ENCODE measurements around the gene LRRC15.

The LRRC15 gene

DNA sequence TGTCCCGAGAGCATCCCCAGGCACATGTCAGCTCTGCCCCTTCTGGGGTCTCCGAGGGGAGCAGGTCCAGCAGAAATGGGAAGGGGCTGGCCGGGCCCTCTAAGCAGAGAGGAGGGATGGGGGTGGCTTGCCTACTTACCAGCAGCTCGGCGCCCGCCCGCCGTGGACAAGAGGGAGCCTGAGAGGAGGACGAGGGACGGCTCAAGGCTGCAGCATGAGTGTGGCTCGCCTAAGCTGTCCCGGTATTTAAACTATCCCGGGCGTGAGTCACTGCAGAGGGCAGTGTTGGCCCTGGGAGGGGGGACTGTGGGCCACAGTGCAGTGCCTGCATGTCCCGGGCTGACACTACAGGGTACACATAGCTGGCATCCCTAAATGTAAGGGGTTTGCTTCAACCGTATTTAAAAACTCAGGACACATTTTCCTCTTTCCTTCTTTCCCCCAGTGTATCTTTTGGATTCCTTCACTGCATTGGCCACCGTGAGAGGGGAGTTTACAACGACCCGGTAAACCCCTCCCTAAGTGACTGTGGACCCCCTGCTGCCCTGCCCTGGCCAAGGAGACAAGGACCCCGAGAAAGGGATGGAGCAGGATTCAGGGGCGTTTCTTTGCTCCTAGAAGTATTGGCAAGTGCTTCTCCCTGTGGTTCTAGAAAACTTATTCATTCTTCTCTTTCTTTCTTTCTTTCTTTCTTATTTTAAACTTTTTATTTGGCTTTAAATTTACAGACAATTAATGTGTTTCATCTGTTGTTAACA is at the start of gene LRRC15:
Gene LRRC15, minus strand, starts transcription at position 222 of the 758 bp plus-strand sequence. CDS start 8,700 bp downstream, outside the sequence.
- DNase-seq (ENCODE audit: extremely low spot score) = no peak
- TF ChIP-seq SUZ12 (IDR thresholded peaks at IDR 0.05) = no peak
- no peak for TF ChIP-seq FOXK2 (IDR thresholded peaks at IDR 0.05)
- no peak for TF ChIP-seq TARDBP (IDR thresholded peaks at IDR 0.05)
- no peak for TF ChIP-seq SP1 (IDR thresholded peaks at IDR 0.05)
- no peak for TF ChIP-seq BHLHE40 (IDR thresholded peaks at IDR 0.05; ENCODE audit: borderline replicate concordance)
- TF ChIP-seq FOXA1 (IDR thresholded peaks at IDR 0.05) = no peak
- TF ChIP-seq ARNT (IDR thresholded peaks at IDR 0.05) = no peak
- no peak for TF ChIP-seq LEF1 (IDR thresholded peaks at IDR 0.05; ENCODE audit: borderline replicate concordance)
- no peak for TF ChIP-seq FOXM1 (IDR thresholded peaks at IDR 0.05; ENCODE audit: borderline replicate concordance)
- no peak for TF ChIP-seq CTBP1 (IDR thresholded peaks at IDR 0.05; ENCODE audit: borderline replicate concordance)
- TF ChIP-seq ZNF384 (IDR thresholded peaks at IDR 0.05) = no peak
- TF ChIP-seq, protein P1, sequence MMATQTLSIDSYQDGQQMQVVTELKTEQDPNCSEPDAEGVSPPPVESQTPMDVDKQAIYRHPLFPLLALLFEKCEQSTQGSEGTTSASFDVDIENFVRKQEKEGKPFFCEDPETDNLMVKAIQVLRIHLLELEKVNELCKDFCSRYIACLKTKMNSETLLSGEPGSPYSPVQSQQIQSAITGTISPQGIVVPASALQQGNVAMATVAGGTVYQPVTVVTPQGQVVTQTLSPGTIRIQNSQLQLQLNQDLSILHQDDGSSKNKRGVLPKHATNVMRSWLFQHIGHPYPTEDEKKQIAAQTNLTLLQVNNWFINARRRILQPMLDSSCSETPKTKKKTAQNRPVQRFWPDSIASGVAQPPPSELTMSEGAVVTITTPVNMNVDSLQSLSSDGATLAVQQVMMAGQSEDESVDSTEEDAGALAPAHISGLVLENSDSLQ (IDR thresholded peaks at IDR 0.05) = no peak
- TF ChIP-seq NFRKB (IDR thresholded peaks at IDR 0.05) = no peak
- TF ChIP-seq ELF4 (IDR thresholded peaks at IDR 0.05) = no peak
- POLR2A ChIA-PET = no interaction called here
- CTCF ChIA-PET = no interaction called here

DNA sequence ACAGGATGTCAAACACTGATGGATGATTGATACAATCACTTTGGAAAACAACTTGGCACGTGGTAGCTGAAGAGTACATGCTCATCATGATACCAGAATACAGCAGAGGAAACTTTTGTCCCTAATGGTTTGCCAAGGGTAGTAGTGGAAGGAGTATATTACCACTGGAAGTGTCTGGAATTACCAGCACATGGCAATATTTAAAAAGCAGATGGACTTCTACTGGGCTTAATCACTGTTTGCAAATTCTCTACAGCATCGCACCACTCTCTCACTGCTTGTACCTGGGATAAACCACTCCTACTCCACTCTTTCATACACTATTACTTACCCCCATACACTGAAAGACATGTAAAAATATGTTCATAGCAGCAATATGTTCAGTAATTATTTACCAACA is 49.1 kb upstream of the LRRC15 start:
- no peak for TF ChIP-seq FOXA1 (IDR thresholded peaks at IDR 0.05)
- TF ChIP-seq NFRKB (IDR thresholded peaks at IDR 0.05) = no peak
- no peak for DNase-seq (ENCODE audit: extremely low spot score)
- POLR2A ChIA-PET = no interaction called here
- CTCF ChIA-PET = no interaction called here

DNA sequence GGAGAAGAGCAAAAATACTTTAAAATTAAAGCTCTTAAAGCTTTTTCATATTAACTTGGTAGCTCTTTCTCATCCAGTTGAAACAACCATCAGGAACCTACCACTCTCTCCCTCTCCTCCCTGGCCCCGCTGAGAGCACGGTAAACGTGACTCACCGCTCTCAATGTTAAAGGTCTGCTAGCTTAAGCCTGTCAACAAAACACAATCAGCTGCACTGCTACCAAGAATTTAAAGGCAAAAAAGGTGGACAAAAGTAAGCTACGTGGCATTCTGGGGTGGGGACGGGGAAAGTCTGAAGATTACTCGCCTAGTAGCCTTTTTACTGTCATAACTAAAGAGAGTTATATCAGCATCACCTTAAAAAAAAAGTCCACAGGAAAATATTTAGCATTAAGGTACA is 37.9 kb upstream of the LRRC15 start:
- ChIA-PET POLR2A (no interaction called here), CTCF (interaction anchor here (0.6 to 0.7 kb wide), 3 partner anchors 58 to 158 kb away, joined by 3 read pairs; no protein-coding TSS in a partner anchor)
- TF ChIP-seq SP1 (IDR thresholded peaks at IDR 0.05) = no peak
- no peak for TF ChIP-seq ZNF384 (IDR thresholded peaks at IDR 0.05)
- no peak for TF ChIP-seq L3MBTL2 (conservative IDR thresholded peaks at IDR 0.05)
- TF ChIP-seq FOXM1 (IDR thresholded peaks at IDR 0.05; ENCODE audit: borderline replicate concordance) = no peak
- no peak for TF ChIP-seq FOXA1 (IDR thresholded peaks at IDR 0.05)
- TF ChIP-seq CTBP1 (IDR thresholded peaks at IDR 0.05; ENCODE audit: borderline replicate concordance) = no peak
- no peak for TF ChIP-seq LEF1 (IDR thresholded peaks at IDR 0.05; ENCODE audit: borderline replicate concordance)
- TF ChIP-seq ELF4 (IDR thresholded peaks at IDR 0.05) = no peak
- TF ChIP-seq ARNT (IDR thresholded peaks at IDR 0.05) = no peak
- no peak for TF ChIP-seq FOXK2 (IDR thresholded peaks at IDR 0.05)
- DNase-seq (ENCODE audit: extremely low spot score) = no peak

DNA sequence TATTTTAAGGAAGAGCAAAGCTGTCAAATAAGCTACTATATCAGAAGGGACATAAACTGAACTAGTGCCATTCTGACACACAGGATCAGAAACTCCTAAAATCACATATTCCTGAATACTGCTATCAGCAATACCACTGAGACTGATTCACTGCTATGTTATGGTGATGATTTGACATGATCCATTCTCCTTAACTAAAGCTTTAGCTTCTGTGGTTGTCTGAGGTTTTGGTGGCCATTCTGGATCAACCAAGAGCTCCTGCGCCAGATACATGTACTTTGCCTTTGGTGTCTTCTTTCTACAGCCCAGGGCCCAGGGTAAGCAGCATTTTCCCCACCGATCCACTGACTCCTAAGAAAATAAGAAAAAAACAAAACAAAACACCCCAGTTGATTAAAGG is 36.2 kb upstream of the LRRC15 start:
- TF ChIP-seq ELF4 (IDR thresholded peaks at IDR 0.05) (no peak), TARDBP (IDR thresholded peaks at IDR 0.05) (no peak), HDGF (IDR thresholded peaks at IDR 0.05; ENCODE audit: borderline replicate concordance) (no peak), ARNT (IDR thresholded peaks at IDR 0.05) (no peak), BHLHE40 (IDR thresholded peaks at IDR 0.05; ENCODE audit: borderline replicate concordance) (no peak), L3MBTL2 (conservative IDR thresholded peaks at IDR 0.05) (no peak), NFRKB (IDR thresholded peaks at IDR 0.05) (no peak), CTBP1 (IDR thresholded peaks at IDR 0.05; ENCODE audit: borderline replicate concordance) (no peak), FOXM1 (IDR thresholded peaks at IDR 0.05; ENCODE audit: borderline replicate concordance) (no peak), ZNF384 (IDR thresholded peaks at IDR 0.05) (no peak), FOXK2 (IDR thresholded peaks at IDR 0.05) (no peak), LEF1 (IDR thresholded peaks at IDR 0.05; ENCODE audit: borderline replicate concordance) (no peak), SP1 (IDR thresholded peaks at IDR 0.05) (no peak), FOXA1 (IDR thresholded peaks at IDR 0.05) (no peak), SUZ12 (IDR thresholded peaks at IDR 0.05) (no peak)
- TF ChIP-seq, protein P1 (IDR thresholded peaks at IDR 0.05) = no peak
- CTCF ChIA-PET = interaction anchor here (0.6 to 1.5 kb wide), 2 partner anchors 69 to 866 kb away, joined by 3 to 4 read pairs; no protein-coding TSS in a partner anchor
- POLR2A ChIA-PET = no interaction called here
- DNase-seq (ENCODE audit: extremely low spot score) = no peak

DNA sequence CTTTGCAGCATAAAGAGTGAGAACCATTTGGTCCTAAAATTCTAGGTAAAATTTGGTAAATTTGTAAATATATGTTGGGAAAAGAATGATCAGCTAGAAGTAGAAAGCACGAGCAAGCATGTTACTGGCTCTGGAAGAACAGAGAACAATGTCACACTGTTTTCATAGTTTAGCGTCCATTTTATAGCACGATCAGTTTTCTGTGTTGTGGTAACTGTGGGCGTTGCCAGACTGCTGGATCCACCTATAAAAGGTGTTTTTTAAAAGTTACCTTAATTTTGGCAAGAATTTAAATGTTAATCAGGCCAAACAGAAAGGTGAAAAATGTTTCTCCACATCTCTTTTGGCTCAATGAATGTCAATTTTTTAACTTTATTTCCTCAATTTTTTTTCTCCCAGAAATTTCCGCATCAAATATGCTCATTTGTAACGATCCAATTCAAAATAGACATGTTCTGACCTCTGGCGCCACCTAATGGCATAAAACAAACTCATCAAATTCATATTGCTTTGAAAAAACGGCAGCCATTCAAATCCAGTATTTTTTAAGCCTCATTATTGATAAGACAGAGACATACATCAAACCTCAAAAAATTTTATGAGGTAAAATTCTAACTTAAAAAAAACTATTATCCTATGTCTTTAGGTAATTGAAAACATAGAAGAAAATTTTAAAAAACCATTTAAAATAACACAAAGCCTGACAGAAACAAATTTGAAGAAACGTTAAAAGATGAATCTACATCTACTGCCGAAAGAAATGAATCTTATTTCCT is 35.0 kb upstream of the LRRC15 start:
- POLR2A ChIA-PET = no interaction called here
- CTCF ChIA-PET = interaction anchor here (0.7 to 1.5 kb wide), 2 partner anchors 20 to 68 kb away, joined by 3 to 4 read pairs; no protein-coding TSS in a partner anchor
- TF ChIP-seq SUZ12 (IDR thresholded peaks at IDR 0.05) = no peak
- TF ChIP-seq L3MBTL2 (conservative IDR thresholded peaks at IDR 0.05) = no peak
- TF ChIP-seq, protein P1 (IDR thresholded peaks at IDR 0.05) = no peak
- TF ChIP-seq LEF1 (IDR thresholded peaks at IDR 0.05; ENCODE audit: borderline replicate concordance) = no peak
- no peak for TF ChIP-seq FOXM1 (IDR thresholded peaks at IDR 0.05; ENCODE audit: borderline replicate concordance)
- no peak for TF ChIP-seq BHLHE40 (IDR thresholded peaks at IDR 0.05; ENCODE audit: borderline replicate concordance)
- no peak for TF ChIP-seq HDGF (IDR thresholded peaks at IDR 0.05; ENCODE audit: borderline replicate concordance)
- TF ChIP-seq CTBP1 (IDR thresholded peaks at IDR 0.05; ENCODE audit: borderline replicate concordance) = no peak
- DNase-seq (ENCODE audit: extremely low spot score) = no peak

Data from HEK293T (cell line).